AG04449 (cell line): ENCODE results near the gene MAGEA9.
"Not testable (repeated sequence)": the region's sequence is repeated elsewhere in the genome, so short reads cannot be mapped to it uniquely, and the experiment has no call there.

Experiments
- CTCF ChIA-PET: fragments of 350-600 bp; formaldehyde crosslinking; extraction: SDS; loops from one replicate; lab custom pipeline; 2021; ENCODE audit warnings: antibody characterized with exemption; lab: Yijun Ruan, JAX
- POLR2A ChIA-PET: fragments of 400-600, 350-600 bp; formaldehyde crosslinking; extraction: SDS; loops from one replicate; lab custom pipeline; 2020; ENCODE audit warnings: antibody characterized with exemption, inconsistent platforms; lab: Yijun Ruan, JAX
- DNase-seq: peaks from one replicate; pipeline ENCODE4 v3.0.0-alpha.2; 2010; ENCODE audit warnings: low read depth, low spot score
- H3K4me3 ChIP-seq: 2 replicates; pipeline ENCODE4 v1.5.1; 2011; ENCODE audit warnings: low read depth, mild to moderate bottlenecking, control low read depth, low read length
- TF ChIP-seq, protein P1 (sequence below): IDR thresholded peaks from one replicate; pipeline ENCODE4 v1.5.1; 2011; ENCODE audit warnings: mild to moderate bottlenecking, moderate library complexity, low read length, control low read depth, inconsistent platforms; ENCODE audit not compliant: insufficient read depth; ENCODE audit errors: missing control alignments

MAGEA9 gene, protein sequence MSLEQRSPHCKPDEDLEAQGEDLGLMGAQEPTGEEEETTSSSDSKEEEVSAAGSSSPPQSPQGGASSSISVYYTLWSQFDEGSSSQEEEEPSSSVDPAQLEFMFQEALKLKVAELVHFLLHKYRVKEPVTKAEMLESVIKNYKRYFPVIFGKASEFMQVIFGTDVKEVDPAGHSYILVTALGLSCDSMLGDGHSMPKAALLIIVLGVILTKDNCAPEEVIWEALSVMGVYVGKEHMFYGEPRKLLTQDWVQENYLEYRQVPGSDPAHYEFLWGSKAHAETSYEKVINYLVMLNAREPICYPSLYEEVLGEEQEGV

GRCh38 chrX:149781727-149782126 lies at the start of gene MAGEA9:
MAGEA9 (plus strand) TSS chrX:149781930; CDS start chrX:149786211, 4,281 bp downstream.
- POLR2A ChIA-PET, DNase-seq: not testable (repeated sequence)

DNA sequence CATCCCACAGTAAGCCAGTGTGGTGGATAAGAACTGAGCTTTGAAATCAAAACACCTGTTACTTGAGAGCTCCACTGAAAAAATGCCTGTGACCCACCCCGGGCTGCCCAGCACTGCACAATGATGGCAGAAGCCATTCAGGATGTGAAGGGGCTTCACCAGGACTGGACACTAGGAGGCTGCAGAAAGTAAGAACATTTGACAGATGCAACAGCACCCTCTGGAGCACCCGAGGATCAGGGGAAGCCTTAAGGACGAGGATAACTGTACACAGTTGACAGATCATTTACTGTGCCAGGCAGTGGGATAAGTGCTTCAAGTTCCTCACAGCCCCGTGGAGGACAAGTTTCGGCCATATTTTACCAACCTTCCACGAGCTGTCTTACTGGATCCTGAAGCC lies 39.5 kb upstream of the MAGEA9 start:
- DNase-seq, H3K4me3 ChIP-seq, POLR2A ChIA-PET, CTCF ChIA-PET: not testable (repeated sequence)

More at GRCh38 chrX:149781727-149782126, at the start of gene MAGEA9:
- CTCF ChIA-PET, H3K4me3 ChIP-seq: not testable (repeated sequence)

DNA sequence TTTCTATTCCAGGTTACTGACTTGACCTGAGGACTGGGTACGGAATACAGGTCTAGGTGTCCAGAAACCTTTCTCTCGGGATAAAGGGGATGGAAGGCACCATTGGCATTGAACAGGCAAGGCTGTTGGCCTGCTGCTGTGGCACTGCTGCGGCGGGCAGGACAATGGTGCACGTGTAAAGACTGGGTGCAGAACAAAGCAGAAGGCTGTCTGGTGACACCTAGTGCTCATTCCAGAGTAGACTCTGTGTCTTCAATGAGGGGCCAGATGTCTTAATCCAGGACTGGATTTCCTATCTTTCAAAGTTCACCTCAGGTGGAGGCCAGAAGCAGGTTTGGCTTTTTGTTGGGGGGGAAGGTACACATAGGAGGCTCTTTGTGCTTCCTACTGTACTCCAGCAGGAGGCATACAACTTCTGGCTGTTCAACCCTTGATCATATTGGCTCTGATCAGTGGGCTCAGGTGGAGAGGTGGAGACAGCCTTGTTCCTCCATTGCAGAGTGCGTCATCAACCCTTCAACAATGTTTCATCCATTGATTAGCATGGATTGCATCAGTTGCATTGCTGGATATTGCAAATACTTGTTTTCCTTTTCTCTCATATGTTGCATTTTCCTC lies 35.2 kb upstream of the MAGEA9 start:
- POLR2A ChIA-PET, H3K4me3 ChIP-seq, CTCF ChIA-PET, DNase-seq: not testable (repeated sequence)

GRCh38 chrX:149757206-149758067 lies 24.3 kb upstream of the MAGEA9 start:
- ChIA-PET POLR2A (no interaction called here), CTCF (no interaction called here)
- TF ChIP-seq, protein P1, sequence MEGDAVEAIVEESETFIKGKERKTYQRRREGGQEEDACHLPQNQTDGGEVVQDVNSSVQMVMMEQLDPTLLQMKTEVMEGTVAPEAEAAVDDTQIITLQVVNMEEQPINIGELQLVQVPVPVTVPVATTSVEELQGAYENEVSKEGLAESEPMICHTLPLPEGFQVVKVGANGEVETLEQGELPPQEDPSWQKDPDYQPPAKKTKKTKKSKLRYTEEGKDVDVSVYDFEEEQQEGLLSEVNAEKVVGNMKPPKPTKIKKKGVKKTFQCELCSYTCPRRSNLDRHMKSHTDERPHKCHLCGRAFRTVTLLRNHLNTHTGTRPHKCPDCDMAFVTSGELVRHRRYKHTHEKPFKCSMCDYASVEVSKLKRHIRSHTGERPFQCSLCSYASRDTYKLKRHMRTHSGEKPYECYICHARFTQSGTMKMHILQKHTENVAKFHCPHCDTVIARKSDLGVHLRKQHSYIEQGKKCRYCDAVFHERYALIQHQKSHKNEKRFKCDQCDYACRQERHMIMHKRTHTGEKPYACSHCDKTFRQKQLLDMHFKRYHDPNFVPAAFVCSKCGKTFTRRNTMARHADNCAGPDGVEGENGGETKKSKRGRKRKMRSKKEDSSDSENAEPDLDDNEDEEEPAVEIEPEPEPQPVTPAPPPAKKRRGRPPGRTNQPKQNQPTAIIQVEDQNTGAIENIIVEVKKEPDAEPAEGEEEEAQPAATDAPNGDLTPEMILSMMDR, result no peak
- DNase-seq, result no peak
- H3K4me3 ChIP-seq, result no peak overlapping the region

- ChIA-PET CTCF (no interaction called here), POLR2A (no interaction called here)
- H3K4me3 ChIP-seq, result no peak overlapping the region
- no peak for DNase-seq
- TF ChIP-seq, protein P1, result no peak
Measured at GRCh38 chrX:149758068-149758714, 23.5 kb upstream of the MAGEA9 start.

- POLR2A ChIA-PET, CTCF ChIA-PET: not testable (repeated sequence)
Measured at GRCh38 chrX:149758715-149759078, 23.0 kb upstream of the MAGEA9 start.

GRCh38 chrX:149759824-149760223 lies 21.9 kb upstream of the MAGEA9 start:
- DNase-seq, result no peak
- POLR2A ChIA-PET, result no interaction called here
- H3K4me3 ChIP-seq, result no peak overlapping the region
- TF ChIP-seq, protein P1, result no peak
- CTCF ChIA-PET, result no interaction called here

More at GRCh38 chrX:149758715-149759078, 23.0 kb upstream of the MAGEA9 start:
- H3K4me3 ChIP-seq, DNase-seq: not testable (repeated sequence)

DNA sequence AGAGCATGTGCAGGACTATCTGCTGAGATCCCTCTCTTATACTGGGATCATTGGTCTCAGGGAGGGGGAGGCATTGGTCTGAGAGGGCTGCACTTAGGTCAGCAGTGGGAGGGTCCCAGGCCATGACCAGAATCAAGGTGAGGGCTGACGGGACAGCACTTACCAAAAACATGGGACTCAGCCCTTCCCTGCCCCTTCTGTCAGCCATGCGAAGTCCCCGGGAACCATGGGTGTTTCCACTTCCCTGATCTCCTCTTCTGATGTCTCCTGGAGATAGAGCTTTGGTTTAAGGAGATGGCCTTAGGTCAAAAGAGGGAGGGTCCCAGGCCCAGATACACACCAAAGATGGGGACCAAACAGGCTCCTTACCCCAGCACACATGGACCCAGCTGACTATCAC lies 20.8 kb upstream of the MAGEA9 start:
- DNase-seq, result no peak
- ChIA-PET POLR2A (no interaction called here), CTCF (no interaction called here)
- TF ChIP-seq, protein P1, result no peak
- H3K4me3 ChIP-seq, result no peak overlapping the region

- POLR2A ChIA-PET, DNase-seq, CTCF ChIA-PET, H3K4me3 ChIP-seq: not testable (repeated sequence)
Measured at GRCh38 chrX:149761858-149762674, 19.7 kb upstream of the MAGEA9 start.
